NCI-H510A treated with DMSO at 0.1 percent for 48 hours (cell line): ENCODE results near the gene ZNHIT1.

Experiments
- DNase-seq: peaks from one replicate; lab custom pipeline; 2025; lab: John Stamatoyannopoulos, UW

Gene ZNHIT1

DNA sequence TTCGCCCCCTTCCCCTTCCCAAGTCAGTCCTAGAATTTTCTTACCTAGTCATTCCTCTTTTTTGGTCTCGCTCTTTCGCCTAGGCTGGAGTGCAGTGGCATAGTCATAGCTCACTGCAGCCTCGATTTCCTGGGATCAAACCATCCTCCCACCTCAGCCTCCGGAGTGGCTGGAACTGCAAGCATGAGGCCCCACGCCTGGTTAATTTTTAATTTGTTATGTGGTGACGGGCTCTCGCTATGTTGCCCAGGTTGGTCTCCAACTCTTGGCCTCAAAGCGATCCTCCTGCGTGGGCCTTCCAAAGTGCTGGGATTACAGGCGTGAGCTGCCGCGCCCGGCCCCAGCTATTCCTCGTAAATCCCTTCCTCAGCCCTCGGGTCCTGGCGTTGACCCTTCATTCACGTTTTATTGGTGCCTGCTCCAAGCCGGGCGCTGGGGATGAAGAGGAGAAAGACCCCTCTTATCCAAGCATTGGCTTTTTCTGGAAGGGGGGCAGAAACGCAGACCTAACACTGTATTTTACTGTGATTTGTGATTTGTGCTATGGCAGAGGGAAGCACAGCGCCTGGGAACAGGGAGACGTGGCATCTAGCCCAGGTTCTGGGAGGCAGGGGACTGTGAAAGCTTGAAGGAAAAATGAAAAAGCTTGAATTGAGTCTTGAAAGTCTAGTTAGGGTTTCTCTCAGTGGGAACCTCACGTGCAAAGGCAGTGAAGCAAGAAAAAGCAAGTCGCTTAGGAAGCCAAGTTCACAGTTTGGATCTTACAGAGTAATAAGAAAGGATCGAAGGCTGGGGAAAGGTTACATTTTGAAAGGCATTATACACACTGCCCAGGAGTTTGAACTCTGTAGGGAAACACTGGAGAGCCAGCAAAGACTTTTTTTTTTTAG lies 516 bp downstream of the ZNHIT1 start:
- no peak for DNase-seq

- no peak for DNase-seq
Observed at GRCh38 chr7:101220295-101220694, 2.3 kb downstream of the ZNHIT1 start.

- no peak for DNase-seq
Observed at GRCh38 chr7:101222275-101222830, 4.4 kb downstream of the ZNHIT1 start.

GRCh38 chr7:101223528-101223927 lies 5.6 kb downstream of the ZNHIT1 start:
- no peak for DNase-seq

GRCh38 chr7:101225650-101226049 lies 7.7 kb downstream of the ZNHIT1 start:
- DNase-seq: no peak

DNA sequence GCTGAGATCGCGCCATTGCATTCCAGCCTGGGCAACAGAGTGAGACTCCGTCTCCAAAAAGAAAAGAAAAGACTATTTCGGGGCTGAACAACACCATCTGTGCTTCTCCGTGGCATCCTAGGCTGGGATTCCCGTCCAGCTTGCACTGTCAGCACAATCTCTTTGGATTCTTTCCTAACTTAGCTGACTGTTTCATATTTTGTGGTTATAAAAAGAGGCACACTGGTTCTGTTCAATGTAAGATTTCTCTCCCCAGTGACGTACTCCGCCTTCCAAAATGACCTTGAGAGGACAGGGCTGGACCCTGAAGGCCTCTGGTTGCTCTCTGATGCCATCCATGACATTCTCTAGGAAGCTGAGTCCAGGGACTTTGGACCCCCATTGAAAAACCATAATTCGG lies 8.8 kb downstream of the ZNHIT1 start:
- no peak for DNase-seq

DNA sequence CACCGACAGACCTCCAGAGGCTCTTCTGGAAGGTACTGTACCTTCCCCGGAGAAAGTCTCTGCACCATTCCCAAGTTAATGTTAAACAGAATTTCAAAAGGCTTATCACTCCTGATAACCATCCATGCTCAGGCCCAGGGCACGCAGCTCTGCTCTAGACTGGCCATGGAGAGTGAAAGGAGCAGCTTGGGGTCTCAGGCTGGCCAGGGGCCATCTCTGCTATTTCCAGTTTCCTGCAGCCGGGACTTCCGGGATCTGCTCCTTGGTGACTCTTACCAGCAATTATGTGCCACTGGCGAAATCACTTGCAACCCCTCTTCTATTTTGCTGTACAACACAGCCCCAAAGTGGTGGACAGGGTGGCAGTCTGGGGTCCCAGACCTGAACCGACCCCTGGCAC lies 13.7 kb downstream of the ZNHIT1 start:
- DNase-seq: no peak

GRCh38 chr7:101232141-101232850 lies 14.3 kb downstream of the ZNHIT1 start:
- peak; percentile 62 for DNase-seq

GRCh38 chr7:101233907-101234547 lies 16.1 kb downstream of the ZNHIT1 start:
- DNase-seq: no peak

- no peak for DNase-seq
Observed at GRCh38 chr7:101234636-101235035, 16.7 kb downstream of the ZNHIT1 start.

DNA sequence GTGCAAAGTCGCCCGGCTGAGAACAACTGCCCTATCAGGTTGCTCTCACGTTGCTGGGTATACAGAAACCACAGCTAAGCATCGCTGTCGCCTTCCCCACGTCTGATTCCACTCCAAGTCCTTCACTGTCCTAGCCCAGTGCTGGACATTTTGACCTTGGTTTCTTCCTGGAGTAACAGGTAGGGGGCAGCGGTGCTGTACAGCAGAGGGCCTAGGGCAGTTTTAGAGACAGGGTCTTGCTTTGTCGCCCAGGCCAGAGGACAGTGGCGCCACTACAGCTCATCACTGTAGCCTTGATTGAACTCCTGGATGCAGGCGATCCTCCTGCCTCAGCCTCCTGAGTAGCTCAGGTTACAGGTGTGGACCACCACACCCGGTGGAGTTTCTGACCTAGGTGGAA lies 17.1 kb downstream of the ZNHIT1 start:
- DNase-seq: no peak

GRCh38 chr7:101235522-101235921 lies 17.6 kb downstream of the ZNHIT1 start:
- no peak for DNase-seq

GRCh38 chr7:101236292-101236835 lies 18.4 kb downstream of the ZNHIT1 start:
- no peak for DNase-seq

DNA sequence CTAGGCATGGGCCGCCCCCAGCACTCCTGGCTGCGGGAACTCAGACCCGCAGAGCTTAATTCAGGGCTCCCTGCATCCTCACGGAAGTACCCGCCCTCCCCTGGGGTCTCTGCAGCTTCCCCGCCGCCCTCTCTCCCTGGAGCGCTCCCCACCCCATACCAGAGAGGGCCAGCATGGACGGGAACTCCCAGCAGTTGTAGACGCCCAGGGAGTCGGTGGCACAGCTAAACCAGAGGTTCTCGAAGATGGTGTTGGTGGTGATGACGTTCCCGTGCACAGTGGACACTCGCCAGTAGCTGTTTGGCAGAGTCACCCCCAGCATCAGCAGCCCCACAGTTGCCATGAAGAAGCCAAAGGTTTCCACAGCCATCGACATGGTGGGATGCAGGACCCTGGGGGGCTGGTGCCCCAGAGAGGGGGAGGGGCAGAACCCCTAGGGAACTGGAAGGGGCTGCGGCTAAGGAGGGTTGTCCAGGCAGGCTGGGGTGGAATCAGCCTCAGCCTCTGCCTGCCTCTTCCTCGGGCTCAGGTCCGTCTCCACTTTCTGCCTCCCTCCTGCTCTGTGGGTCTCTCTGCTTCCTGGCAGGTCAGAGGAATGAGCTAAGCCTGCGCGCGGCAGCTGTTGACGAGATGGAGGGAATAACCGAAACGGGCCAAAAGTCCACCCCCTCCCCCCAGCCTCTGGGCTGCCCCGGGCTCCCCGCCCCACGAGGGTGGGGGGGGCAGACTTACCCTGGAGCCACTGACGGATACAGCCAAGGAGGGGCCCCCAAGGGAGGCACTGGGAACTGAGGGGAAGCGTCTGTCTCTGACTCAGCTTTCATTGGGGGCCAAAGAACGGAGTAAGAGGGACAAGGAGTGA lies 19.5 kb downstream of the ZNHIT1 start, which contains the start of gene CLDN15:
Gene CLDN15 (minus strand): TSS at position 597 of the 862 bp plus-strand sequence. CDS start 221 bp downstream, at position 376.
- DNase-seq: no peak

- no peak for DNase-seq
Observed at GRCh38 chr7:101238226-101239182, 20.5 kb downstream of the ZNHIT1 start.

GRCh38 chr7:101239191-101239950 lies 21.4 kb downstream of the ZNHIT1 start:
- no peak for DNase-seq

DNA sequence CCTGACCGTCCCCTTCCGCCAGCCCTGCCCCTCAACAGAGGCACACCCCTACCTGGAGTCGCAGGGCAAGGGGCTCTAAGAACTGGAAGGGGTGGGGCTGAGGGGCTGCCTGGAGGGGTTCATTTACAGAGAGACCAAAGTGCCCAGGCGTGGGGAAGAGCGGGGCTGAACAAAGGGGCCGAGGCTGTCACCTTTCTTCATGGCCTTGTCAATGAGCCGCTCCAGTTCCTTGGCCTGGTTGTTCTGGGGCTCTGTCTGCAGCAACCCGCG lies 21.9 kb downstream of the ZNHIT1 start:
- DNase-seq: no peak

GRCh38 chr7:101240226-101241014 lies 22.5 kb downstream of the ZNHIT1 start:
- DNase-seq: no peak

- no peak for DNase-seq
Observed at GRCh38 chr7:101241015-101241363, 23.0 kb downstream of the ZNHIT1 start.
